ENCODE measurements around the gene KNSTRN. TPM values are rescaled to one million over a fixed set of nuclear protein-coding genes. Genes with fewer than 3 reads are reported as not detected.

The KNSTRN gene
- total and polyA plus RNA-seq, 2 of the 13 experiments (the other 11 are each of a cell fraction or from before 2014, with no cell fraction given): 20.3 to 62.3 TPM

GRCh38 chr15:40340740-40341400 lies 41.7 kb upstream of the KNSTRN start, which contains the start of gene CCDC9B (continued):
- TF ChIP-seq CCDC6 (CRISPR knock-in tag; IDR thresholded peaks at IDR 0.05): no peak

GRCh38 chr15:40342416-40343320 lies 39.9 kb upstream of the KNSTRN start:
- Histone ChIP-seq H3K4me1 (ENCODE audit: insufficient read depth, low read length) (peaks cover 83% of the 10 kb centered on the region), H4K20me1 (ENCODE audit: insufficient read depth, low read length) (peaks cover 4% of the 10 kb centered on the region; the same call in 1 of the 2 replicates), H3K27ac (ENCODE audit: extremely low read length, insufficient read depth, low read length) (no peak overlapping the region), H2AFZ (ENCODE audit: low read length) (no peak overlapping the region), H3K27me3 (ENCODE audit: control insufficient read depth in 1 of 2, insufficient read depth in 2 of 2, low read length in 2 of 2) (no peaks in the 10 kb centered on the region; a peak in 1 of 5 replicates), H3K9ac (ENCODE audit: insufficient read depth, low read depth, low read length) (no peak overlapping the region), H3K4me2 (ENCODE audit: low read depth, low read length) (peak overlapping the region; percentile 30; the same call in 1 of the 2 replicates), H3K79me2 (ENCODE audit: insufficient read depth, low read length) (no peaks in the 10 kb centered on the region), H3K9me3 (ENCODE audit: low read length) (no peaks in the 10 kb centered on the region), H3K36me3 (replicated peaks in 1 of 2; ENCODE audit: control insufficient read depth in 1 of 2, insufficient read depth in 2 of 2, low read length in 2 of 2) (no peaks in the 10 kb centered on the region), H3K4me3 (replicated peaks in 1 of 3; ENCODE audit: insufficient read depth in 1 of 3, low read depth in 2 of 3, low read length in 3 of 3) (no peak overlapping the region)
- FAIRE-seq (no peak), DNase-seq (ENCODE audit: low spot score) (no peak), ATAC-seq (no peak)
- ChIA-PET CTCF (ENCODE audit: low intra/inter-chr PET ratio, low total read pairs) (no interaction called here), POLR2A (interaction anchor here (2.1 kb wide), 1 partner anchor 20 kb away, joined by 5 read pairs; the partner anchor contains the start of gene INAFM2)
- in situ Hi-C loops (cut with HindIII; ENCODE audit: extremely low pct_ligation_motif_present, low pct_unique_long_range_greater_than_20kb): no loop called here
- TF ChIP-seq RARA (CRISPR knock-in tag; IDR thresholded peaks at IDR 0.05): no peak
- TF ChIP-seq GTF3A (CRISPR knock-in tag; conservative IDR thresholded peaks at IDR 0.05): no peak
- no peak for TF ChIP-seq KDM3A (CRISPR knock-in tag; IDR thresholded peaks at IDR 0.05; ENCODE audit: low read depth)
- no peak for TF ChIP-seq GRHL1 (CRISPR knock-in tag; conservative IDR thresholded peaks at IDR 0.05)
- no peak for TF ChIP-seq ZSCAN31 (CRISPR knock-in tag; IDR thresholded peaks at IDR 0.05; ENCODE audit: low read depth)
- no peak for TF ChIP-seq SIX1 (CRISPR knock-in tag; IDR thresholded peaks at IDR 0.05; ENCODE audit: borderline replicate concordance)
- no peak for TF ChIP-seq ZNF224 (CRISPR knock-in tag; IDR thresholded peaks at IDR 0.05)
- no peak for TF ChIP-seq GATA4 (IDR thresholded peaks at IDR 0.05; ENCODE audit: borderline replicate concordance, low read depth)
- TF ChIP-seq ZNF704 (CRISPR knock-in tag; IDR thresholded peaks at IDR 0.05; ENCODE audit: borderline replicate concordance): no peak
- no peak for TF ChIP-seq NR0B2 (CRISPR knock-in tag; IDR thresholded peaks at IDR 0.05)
- TF ChIP-seq ZSCAN9 (CRISPR knock-in tag; IDR thresholded peaks at IDR 0.05; ENCODE audit: borderline replicate concordance): no peak
- TF ChIP-seq TP53 (CRISPR knock-in tag; conservative IDR thresholded peaks at IDR 0.05): no peak
- TF ChIP-seq POLR2AphosphoS5 (IDR thresholded peaks at IDR 0.05; ENCODE audit: low read depth, low read length): no peak
- no peak for TF ChIP-seq ZNF331 (CRISPR knock-in tag; IDR thresholded peaks at IDR 0.05)
- TF ChIP-seq ZBTB21 (CRISPR knock-in tag; IDR thresholded peaks at IDR 0.05): no peak
- TF ChIP-seq GFI1 (CRISPR knock-in tag; IDR thresholded peaks at IDR 0.05; ENCODE audit: borderline replicate concordance): no peak
- TF ChIP-seq TAF1 (CRISPR knock-in tag; IDR thresholded peaks at IDR 0.05): no peak
- no TSS peak for BruUV-seq (replicated peaks)
- intact Hi-C loops (cut with micrococcal nuclease; ENCODE audit: unreplicated experiment): no loop called here
- 8% methylated on average over 5 of the region's 7 CpGs for WGBS (ENCODE audit: low lambda C conversion rate)
